GM19372 (cell line): ENCODE data around the gene POLD3.

ENCODE experiments used
- ATAC-seq: cut with Tn5 transposase; IDR thresholded peaks from one replicate; pipeline ENCODE4 v1.9.1; 2021; ENCODE audit warnings: mild to moderate bottlenecking, low read depth, moderate library complexity; ENCODE audit not compliant: unreplicated experiment

Gene POLD3

GRCh38 chr11:74592441-74593362 is at the start of gene POLD3:
POLD3 (plus strand) TSS chr11:74592582; CDS start chr11:74592659, 77 bp downstream.
- ATAC-seq, result peak; percentile 91

GRCh38 chr11:74543991-74544390 is 48.4 kb upstream of the POLD3 start:
- no peak for ATAC-seq

- ATAC-seq, result no peak
Observed at GRCh38 chr11:74546752-74547151, 45.6 kb upstream of the POLD3 start.

GRCh38 chr11:74550991-74551753 is 41.2 kb upstream of the POLD3 start:
- ATAC-seq, result no peak

GRCh38 chr11:74551754-74552145 is 40.6 kb upstream of the POLD3 start:
- ATAC-seq, result no peak

- ATAC-seq, result no peak
Observed at GRCh38 chr11:74557526-74557925, 34.9 kb upstream of the POLD3 start.

- no peak for ATAC-seq
Observed at GRCh38 chr11:74559110-74559933, 33.1 kb upstream of the POLD3 start.

- ATAC-seq, result no peak
Observed at GRCh38 chr11:74559934-74560309, 32.5 kb upstream of the POLD3 start.

GRCh38 chr11:74566146-74566960 is 26.0 kb upstream of the POLD3 start:
- no peak for ATAC-seq

- ATAC-seq, result no peak
Observed at GRCh38 chr11:74568028-74568427, 24.4 kb upstream of the POLD3 start.

- ATAC-seq, result no peak
Observed at GRCh38 chr11:74570266-74571061, 21.9 kb upstream of the POLD3 start.

- no peak for ATAC-seq
Observed at GRCh38 chr11:74571062-74571399, 21.4 kb upstream of the POLD3 start.

- no peak for ATAC-seq
Observed at GRCh38 chr11:74572349-74572748, 20.0 kb upstream of the POLD3 start.

- no peak for ATAC-seq
Observed at GRCh38 chr11:74574563-74574962, 17.8 kb upstream of the POLD3 start.

- ATAC-seq, result no peak
Observed at GRCh38 chr11:74575999-74576398, 16.4 kb upstream of the POLD3 start.

GRCh38 chr11:74577181-74577580 is 15.2 kb upstream of the POLD3 start:
- no peak for ATAC-seq

GRCh38 chr11:74577624-74578396 is 14.6 kb upstream of the POLD3 start:
- ATAC-seq, result no peak

- no peak for ATAC-seq
Observed at GRCh38 chr11:74579577-74580270, 12.7 kb upstream of the POLD3 start.
